Activated T-cell treated with anti-CD3 and anti-CD28 coated beads for 1 hour (primary cell): ENCODE data around the gene DNM3.
"Not testable (repeated sequence)": the region's sequence is repeated elsewhere in the genome, so short reads cannot be mapped to it uniquely, and the experiment has no call there.

ENCODE experiments used
- DNase-seq: peaks from one replicate; pipeline ENCODE4 v3.0.0-alpha.2; 2020; ENCODE audit warnings: low read depth

DNM3 gene

GRCh38 chr1:172277989-172278388 is 436.7 kb downstream of the DNM3 start:
- DNase-seq = no peak

GRCh38 chr1:172278478-172278877 is 437.2 kb downstream of the DNM3 start:
- DNase-seq = no peak

- no peak for DNase-seq
These were observed 438.8 kb downstream of the DNM3 start for GRCh38 chr1:172279939-172280636.

GRCh38 chr1:172283766-172284165 is 442.5 kb downstream of the DNM3 start:
- DNase-seq = no peak

GRCh38 chr1:172286629-172287076 is 445.4 kb downstream of the DNM3 start:
- DNase-seq = no peak

GRCh38 chr1:172287208-172287607 is 445.9 kb downstream of the DNM3 start:
- no peak for DNase-seq

GRCh38 chr1:172288581-172288980 is 447.3 kb downstream of the DNM3 start:
- no peak for DNase-seq

- no peak for DNase-seq
These were observed 448.1 kb downstream of the DNM3 start for GRCh38 chr1:172289448-172289847.

GRCh38 chr1:172292840-172293239 is 451.5 kb downstream of the DNM3 start:
- no peak for DNase-seq

GRCh38 chr1:172293429-172293828 is 452.1 kb downstream of the DNM3 start:
- no peak for DNase-seq

GRCh38 chr1:172298141-172298540 is 456.8 kb downstream of the DNM3 start:
- DNase-seq = no peak

- no peak for DNase-seq
These were observed 457.6 kb downstream of the DNM3 start for GRCh38 chr1:172298911-172299310.

- DNase-seq = no peak
These were observed 458.2 kb downstream of the DNM3 start for GRCh38 chr1:172299515-172299914.

- DNase-seq = not testable (repeated sequence)
These were observed 466.2 kb downstream of the DNM3 start for GRCh38 chr1:172307508-172307907.

- no peak for DNase-seq
These were observed 466.8 kb downstream of the DNM3 start for GRCh38 chr1:172308142-172308541.

GRCh38 chr1:172308577-172308976 is 467.3 kb downstream of the DNM3 start:
- no peak for DNase-seq

GRCh38 chr1:172320733-172321132 is 479.4 kb downstream of the DNM3 start:
- no peak for DNase-seq

- no peak for DNase-seq
These were observed 480.2 kb downstream of the DNM3 start for GRCh38 chr1:172321451-172321850.

GRCh38 chr1:172322219-172323061 is 481.1 kb downstream of the DNM3 start:
- DNase-seq = no peak

- DNase-seq = no peak
These were observed 482.4 kb downstream of the DNM3 start for GRCh38 chr1:172323686-172324085.

GRCh38 chr1:172324086-172324485 is 482.8 kb downstream of the DNM3 start:
- DNase-seq = no peak

GRCh38 chr1:172324761-172325160 is 483.5 kb downstream of the DNM3 start:
- no peak for DNase-seq

GRCh38 chr1:172325531-172325930 is 484.2 kb downstream of the DNM3 start:
- no peak for DNase-seq
